ENCODE results near the gene INA. TPM values are rescaled to one million over a fixed set of nuclear protein-coding genes. Genes with fewer than 3 reads are reported as not detected.
"Not testable (repeated sequence)": the region's sequence is repeated elsewhere in the genome, so short reads cannot be mapped to it uniquely, and the experiment has no call there.

INA gene
- total RNA-seq, 1 experiment from 2014 or later, result 0.52 TPM

- Histone ChIP-seq H3K27me3 (replicated peaks; ENCODE audit: control insufficient read depth, insufficient read depth, low read length) (no peaks in the 10 kb centered on the region), H3K4me1 (no peaks in the 10 kb centered on the region), H3K9me3 (peaks cover 13% of the 10 kb centered on the region), H3K36me3 (ENCODE audit: control insufficient read depth, insufficient read depth, low read length) (no peaks in the 10 kb centered on the region), H3K4me3 (ENCODE audit: low read depth, low read length) (no peak overlapping the region)
- peaks cover 23% of the 10 kb centered on the region for H3K9me3 Mint-ChIP-seq (ENCODE audit: unreplicated experiment)
- CTCF ChIA-PET, result no interaction called here
- H3K27me3 Mint-ChIP-seq (ENCODE audit: insufficient read depth, unreplicated experiment), result no peaks in the 10 kb centered on the region
- H3K4me3 Mint-ChIP-seq (ENCODE audit: unreplicated experiment), result no peak overlapping the region
- no peak overlapping the region for H3K27ac Mint-ChIP-seq (ENCODE audit: unreplicated experiment)
- H3K36me3 Mint-ChIP-seq (ENCODE audit: insufficient read depth, unreplicated experiment), result no peaks in the 10 kb centered on the region
- no TSS peak for BruUV-seq (replicated peaks)
- TF ChIP-seq CTCF (IDR thresholded peaks at IDR 0.05; ENCODE audit: insufficient read depth in 1 of 2, low read depth in 1 of 2, low read length in 1 of 2, severe bottlenecking in 1 of 2, unreplicated experiment in 1 of 2), result no peak
- no peak for DNase-seq
- intact Hi-C loops (cut with micrococcal nuclease; ENCODE audit: unreplicated experiment), result no loop called here
- POLR2A ChIA-PET, result no interaction called here
- H3K4me1 Mint-ChIP-seq (ENCODE audit: low read depth, unreplicated experiment), result peaks cover 7% of the 10 kb centered on the region
Measured at GRCh38 chr10:103257812-103258211, 19.1 kb upstream of the INA start.

- H3K27ac Mint-ChIP-seq (ENCODE audit: unreplicated experiment); H3K4me3 Mint-ChIP-seq (ENCODE audit: unreplicated experiment); DNase-seq; H3K36me3 ChIP-seq (ENCODE audit: control insufficient read depth, insufficient read depth, low read length); CTCF ChIA-PET; intact Hi-C loops (cut with micrococcal nuclease; ENCODE audit: unreplicated experiment); H3K27me3 Mint-ChIP-seq (ENCODE audit: insufficient read depth, unreplicated experiment); H3K4me1 Mint-ChIP-seq (ENCODE audit: low read depth, unreplicated experiment); H3K4me3 ChIP-seq (ENCODE audit: low read depth, low read length); H3K27me3 ChIP-seq (replicated peaks; ENCODE audit: control insufficient read depth, insufficient read depth, low read length); BruUV-seq (replicated peaks); H3K4me1 ChIP-seq; POLR2A ChIA-PET; H3K36me3 Mint-ChIP-seq (ENCODE audit: insufficient read depth, unreplicated experiment): not testable (repeated sequence)
- H3K9me3 ChIP-seq, result peaks cover 13% of the 10 kb centered on the region
- H3K9me3 Mint-ChIP-seq (ENCODE audit: unreplicated experiment), result peaks cover 23% of the 10 kb centered on the region
Measured at GRCh38 chr10:103258928-103259327, 18.0 kb upstream of the INA start.

GRCh38 chr10:103259989-103260388 is 16.9 kb upstream of the INA start:
- TF ChIP-seq CTCF (IDR thresholded peaks at IDR 0.05; ENCODE audit: insufficient read depth in 1 of 2, low read depth in 1 of 2, low read length in 1 of 2, severe bottlenecking in 1 of 2, unreplicated experiment in 1 of 2), result no peak
- H3K4me1 ChIP-seq, result no peaks in the 10 kb centered on the region
- Mint-ChIP-seq H3K36me3 (ENCODE audit: insufficient read depth, unreplicated experiment) (no peaks in the 10 kb centered on the region), H3K27me3 (ENCODE audit: insufficient read depth, unreplicated experiment) (no peaks in the 10 kb centered on the region), H3K4me1 (ENCODE audit: low read depth, unreplicated experiment) (peaks cover 7% of the 10 kb centered on the region), H3K27ac (ENCODE audit: unreplicated experiment) (no peak overlapping the region), H3K4me3 (ENCODE audit: unreplicated experiment) (no peak overlapping the region), H3K9me3 (ENCODE audit: unreplicated experiment) (peaks cover 23% of the 10 kb centered on the region)
- POLR2A ChIA-PET, result no interaction called here
- DNase-seq, result no peak
- intact Hi-C loops (cut with micrococcal nuclease; ENCODE audit: unreplicated experiment), result no loop called here
- H3K9me3 ChIP-seq, result peaks cover 13% of the 10 kb centered on the region
- no peaks in the 10 kb centered on the region for H3K36me3 ChIP-seq (ENCODE audit: control insufficient read depth, insufficient read depth, low read length)
- BruUV-seq (replicated peaks), result no TSS peak
- CTCF ChIA-PET, result interaction anchor here (0.6 kb wide), 1 partner anchor 1440 kb away, joined by 3 read pairs; no protein-coding TSS in a partner anchor
- H3K4me3 ChIP-seq (ENCODE audit: low read depth, low read length), result no peak overlapping the region
- H3K27me3 ChIP-seq (replicated peaks; ENCODE audit: control insufficient read depth, insufficient read depth, low read length), result no peaks in the 10 kb centered on the region

GRCh38 chr10:103262229-103262628 is 14.7 kb upstream of the INA start:
- intact Hi-C loops (cut with micrococcal nuclease; ENCODE audit: unreplicated experiment), result no loop called here
- no peak overlapping the region for H3K4me3 Mint-ChIP-seq (ENCODE audit: unreplicated experiment)
- peaks cover 2% of the 10 kb centered on the region for H3K27me3 Mint-ChIP-seq (ENCODE audit: insufficient read depth, unreplicated experiment)
- no peak for DNase-seq
- BruUV-seq (replicated peaks), result no TSS peak
- CTCF ChIA-PET, result no interaction called here
- no peak overlapping the region for H3K4me3 ChIP-seq (ENCODE audit: low read depth, low read length)
- H3K36me3 Mint-ChIP-seq (ENCODE audit: insufficient read depth, unreplicated experiment), result no peaks in the 10 kb centered on the region
- POLR2A ChIA-PET, result no interaction called here
- peaks cover 13% of the 10 kb centered on the region for H3K9me3 ChIP-seq
- H3K4me1 ChIP-seq, result no peaks in the 10 kb centered on the region
- H3K36me3 ChIP-seq (ENCODE audit: control insufficient read depth, insufficient read depth, low read length), result no peaks in the 10 kb centered on the region
- H3K4me1 Mint-ChIP-seq (ENCODE audit: low read depth, unreplicated experiment), result peaks cover 8% of the 10 kb centered on the region
- H3K27me3 ChIP-seq (replicated peaks; ENCODE audit: control insufficient read depth, insufficient read depth, low read length), result no peaks in the 10 kb centered on the region
- no peak overlapping the region for H3K27ac Mint-ChIP-seq (ENCODE audit: unreplicated experiment)
- H3K9me3 Mint-ChIP-seq (ENCODE audit: unreplicated experiment), result peaks cover 23% of the 10 kb centered on the region
- no peak for TF ChIP-seq CTCF (IDR thresholded peaks at IDR 0.05; ENCODE audit: insufficient read depth in 1 of 2, low read depth in 1 of 2, low read length in 1 of 2, severe bottlenecking in 1 of 2, unreplicated experiment in 1 of 2)

Measured in Caco-2 (cell line).